ENCODE results near the gene KIF18A.
"Not testable (repeated sequence)": the region's sequence is repeated elsewhere in the genome, so short reads cannot be mapped to it uniquely, and the experiment has no call there.

KIF18A gene

DNA sequence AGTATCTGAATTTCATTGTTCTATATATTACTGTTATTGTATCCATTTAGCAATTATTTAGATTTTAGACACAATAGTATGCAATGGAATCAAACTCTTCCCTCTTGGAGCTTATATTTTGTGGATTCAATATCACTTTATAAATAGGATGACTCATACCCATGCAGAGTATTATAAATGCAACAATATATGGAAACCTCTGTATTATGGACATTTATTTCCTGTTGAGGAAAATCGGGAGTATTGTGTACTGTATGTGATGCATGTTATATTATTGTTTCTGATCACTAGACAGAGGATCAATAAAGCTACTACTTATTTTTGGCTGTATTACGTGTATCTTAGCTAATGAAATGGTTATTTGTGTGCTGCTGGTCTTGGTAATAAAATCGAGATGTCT lies 1.0 kb upstream of the KIF18A start:
- in situ Hi-C loops (cut with MboI; ENCODE audit: low pct_unique_long_range_greater_than_20kb, low sequenced_read_pairs), result no loop called here

DNA sequence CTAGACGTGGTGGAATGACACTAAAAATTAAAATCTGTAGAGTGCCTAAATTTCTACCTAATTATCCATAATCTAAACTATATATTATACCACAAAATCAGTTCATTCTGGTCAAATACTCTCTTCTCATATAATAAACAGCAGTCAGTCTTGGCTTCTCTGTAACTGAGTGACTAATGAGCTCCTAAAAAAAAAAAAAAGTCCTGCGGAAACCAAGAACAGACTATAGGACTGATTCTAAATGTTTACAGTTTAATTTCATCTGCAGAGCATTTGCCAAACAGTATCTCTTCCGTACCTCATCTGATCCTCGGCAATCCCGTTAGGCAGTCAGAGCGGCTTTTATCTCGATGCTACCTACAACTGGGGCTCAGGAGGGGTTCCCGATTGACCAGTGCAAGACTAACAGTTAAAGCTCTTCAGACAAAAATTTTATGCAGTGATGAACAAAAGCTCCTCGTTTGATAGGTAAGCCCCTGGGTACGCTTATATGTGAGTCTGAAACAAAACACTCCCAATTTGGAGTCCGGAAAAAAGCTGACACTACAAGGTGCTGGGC lies 686 bp downstream of the KIF18A start:
- in situ Hi-C loops (cut with MboI; ENCODE audit: low pct_unique_long_range_greater_than_20kb, low sequenced_read_pairs), result no loop called here
- DNase-seq, result no peak

More for the DNA sequence above, 1.0 kb upstream of the KIF18A start:
- no peak for DNase-seq

GRCh38 chr11:28106353-28107043 lies 1.5 kb downstream of the KIF18A start:
- peak; percentile 21 for DNase-seq
- in situ Hi-C loops (cut with MboI; ENCODE audit: low pct_unique_long_range_greater_than_20kb, low sequenced_read_pairs), result no loop called here

- no peak for DNase-seq
- in situ Hi-C loops (cut with MboI; ENCODE audit: low pct_unique_long_range_greater_than_20kb, low sequenced_read_pairs), result no loop called here
Measured at GRCh38 chr11:28105869-28106268, 2.1 kb downstream of the KIF18A start.

- no peak for DNase-seq
- in situ Hi-C loops (cut with MboI; ENCODE audit: low pct_unique_long_range_greater_than_20kb, low sequenced_read_pairs), result no loop called here
Measured at GRCh38 chr11:28104984-28105383, 3.0 kb downstream of the KIF18A start.

- no peak for DNase-seq
- in situ Hi-C loops (cut with MboI; ENCODE audit: low pct_unique_long_range_greater_than_20kb, low sequenced_read_pairs), result no loop called here
Measured at GRCh38 chr11:28104425-28104824, 3.5 kb downstream of the KIF18A start.

- DNase-seq; in situ Hi-C loops (cut with MboI; ENCODE audit: low pct_unique_long_range_greater_than_20kb, low sequenced_read_pairs): not testable (repeated sequence)
Measured at GRCh38 chr11:28102300-28102699, 5.7 kb downstream of the KIF18A start.

DNA sequence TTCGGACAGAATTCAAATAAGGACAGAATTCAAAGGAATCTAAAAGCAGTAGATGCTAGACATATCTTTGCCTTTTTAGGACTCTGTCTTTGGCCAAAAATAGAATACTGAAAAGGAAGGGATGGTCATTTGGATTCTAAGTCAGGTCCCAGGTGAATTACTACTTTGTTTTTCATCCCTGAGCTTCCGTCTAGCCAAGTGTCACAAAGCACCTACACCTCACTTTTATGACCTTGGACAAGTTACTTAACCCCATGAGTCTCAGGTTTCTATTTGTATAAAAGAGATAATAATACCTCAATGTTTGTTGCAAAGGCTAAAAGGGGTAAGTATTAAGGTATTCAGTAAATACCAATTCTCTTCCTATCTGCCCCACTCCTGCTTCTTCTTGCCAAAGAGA lies 7.3 kb downstream of the KIF18A start:
- DNase-seq, result no peak

DNA sequence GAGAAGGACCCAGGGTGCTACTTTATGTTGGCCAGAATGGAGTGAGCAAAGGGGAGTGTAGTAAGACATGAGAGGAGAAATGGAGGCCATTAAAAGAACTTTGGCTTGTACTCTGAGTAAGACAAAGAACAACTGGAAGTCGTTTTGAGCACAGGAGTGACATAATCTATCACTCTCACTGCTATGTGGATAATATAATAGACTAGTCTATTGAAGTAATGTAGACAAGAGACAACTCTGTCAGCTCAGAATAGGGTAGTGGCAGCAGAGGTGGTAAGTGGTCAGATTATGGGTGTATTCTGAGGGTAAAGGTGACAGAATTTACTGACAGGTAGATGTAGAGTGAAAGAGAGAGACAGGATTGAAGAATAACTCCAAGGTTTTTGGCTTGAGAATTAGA lies 8.2 kb downstream of the KIF18A start:
- no peak for DNase-seq
- in situ Hi-C loops (cut with MboI; ENCODE audit: low pct_unique_long_range_greater_than_20kb, low sequenced_read_pairs), result no loop called here

More for the DNA sequence above, 7.3 kb downstream of the KIF18A start:
- in situ Hi-C loops (cut with MboI; ENCODE audit: low pct_unique_long_range_greater_than_20kb, low sequenced_read_pairs), result no loop called here

DNA sequence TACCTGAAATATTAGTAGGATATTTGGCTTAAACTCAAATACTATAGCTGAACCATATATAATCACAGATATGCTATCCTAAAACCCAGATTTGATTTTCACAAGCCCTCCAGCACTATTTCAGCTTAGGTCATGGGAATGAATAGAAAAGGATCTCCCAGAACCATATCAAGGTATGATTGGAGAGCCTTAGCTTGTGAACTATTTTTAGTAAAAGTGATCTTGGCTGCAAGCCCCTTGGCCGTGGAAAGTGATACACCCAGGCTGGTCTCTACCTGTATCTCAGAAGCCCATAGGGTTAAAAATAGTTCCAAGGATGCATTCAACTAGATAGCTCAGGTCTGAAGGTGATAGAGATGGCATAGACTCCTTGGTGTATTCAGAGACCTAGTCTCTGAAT lies 9.7 kb downstream of the KIF18A start:
- no peak for DNase-seq
- in situ Hi-C loops (cut with MboI; ENCODE audit: low pct_unique_long_range_greater_than_20kb, low sequenced_read_pairs), result no loop called here

DNA sequence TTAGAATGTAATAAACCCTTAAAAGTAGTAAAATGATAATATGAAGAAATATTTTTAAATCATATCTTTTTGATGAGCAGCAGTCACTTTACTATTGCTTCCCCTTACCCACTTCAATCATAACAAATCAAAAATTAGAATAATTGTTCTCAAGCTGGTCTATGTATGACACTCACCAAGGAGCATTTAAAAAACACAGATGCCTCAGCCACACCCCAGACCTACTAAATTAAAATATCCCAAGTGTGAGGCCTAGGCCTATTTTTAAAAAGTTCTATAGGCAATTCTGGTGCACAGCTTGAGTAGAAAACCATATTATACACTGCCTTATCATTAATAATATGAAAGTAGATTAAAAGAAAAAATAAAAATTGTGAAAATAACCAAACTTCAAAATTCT lies 15.2 kb downstream of the KIF18A start:
- no peak for DNase-seq
- in situ Hi-C loops (cut with MboI; ENCODE audit: low pct_unique_long_range_greater_than_20kb, low sequenced_read_pairs), result no loop called here

DNA sequence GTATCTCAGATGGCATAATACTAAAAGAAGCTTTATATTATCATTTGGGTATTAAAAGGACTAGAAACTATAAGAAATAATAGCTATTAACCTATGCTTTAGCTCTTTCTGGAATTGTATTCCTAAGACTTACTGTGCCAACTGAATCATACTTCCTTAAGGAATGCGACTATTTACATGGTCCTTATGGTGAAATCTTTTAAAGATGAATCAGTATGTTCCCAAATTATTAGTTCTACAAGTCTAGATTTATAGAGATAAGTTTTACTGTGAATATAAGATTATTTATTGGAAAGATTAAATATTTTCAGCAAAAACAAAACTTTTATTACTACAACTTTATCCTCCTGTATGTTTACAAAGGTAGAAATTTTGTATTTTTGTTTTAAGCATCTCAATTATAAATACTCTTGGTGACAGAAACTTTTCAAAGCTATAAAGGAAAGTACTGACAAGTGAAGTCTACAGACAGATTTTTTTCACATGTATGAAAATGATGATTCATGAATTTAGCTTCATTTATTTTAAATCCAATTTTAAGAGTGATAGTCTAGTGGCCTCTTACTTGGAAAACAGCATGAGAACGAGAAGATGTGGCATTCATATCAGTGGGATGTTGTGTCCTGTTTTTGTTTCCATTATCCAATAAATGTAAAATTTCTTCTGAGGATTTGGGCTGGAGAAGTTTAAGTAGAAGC lies 17.8 kb downstream of the KIF18A start:
- DNase-seq, result no peak
- in situ Hi-C loops (cut with MboI; ENCODE audit: low pct_unique_long_range_greater_than_20kb, low sequenced_read_pairs), result no loop called here

- no peak for DNase-seq
Measured at GRCh38 chr11:28089378-28089777, 18.6 kb downstream of the KIF18A start.

DNA sequence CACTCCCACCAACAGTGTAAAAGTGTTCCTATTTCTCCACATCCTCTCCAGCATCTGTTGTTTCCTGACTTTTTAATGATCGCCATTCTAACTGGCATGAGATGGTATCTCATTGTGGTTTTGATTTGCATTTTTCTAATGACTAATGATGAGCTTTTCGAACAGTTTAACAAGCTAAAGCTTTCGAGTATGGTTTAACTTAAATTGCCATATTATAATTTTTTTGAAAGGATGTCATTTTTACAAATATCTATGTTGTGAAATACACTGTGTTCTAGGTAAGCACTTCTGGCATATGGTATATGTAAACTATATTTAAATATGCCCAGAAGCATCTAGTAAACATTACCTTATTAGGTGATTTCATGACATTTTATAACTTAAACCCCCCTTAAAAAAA lies 20.3 kb downstream of the KIF18A start:
- DNase-seq; in situ Hi-C loops (cut with MboI; ENCODE audit: low pct_unique_long_range_greater_than_20kb, low sequenced_read_pairs): not testable (repeated sequence)

More at GRCh38 chr11:28089378-28089777, 18.6 kb downstream of the KIF18A start:
- in situ Hi-C loops (cut with MboI; ENCODE audit: low pct_unique_long_range_greater_than_20kb, low sequenced_read_pairs), result no loop called here

DNA sequence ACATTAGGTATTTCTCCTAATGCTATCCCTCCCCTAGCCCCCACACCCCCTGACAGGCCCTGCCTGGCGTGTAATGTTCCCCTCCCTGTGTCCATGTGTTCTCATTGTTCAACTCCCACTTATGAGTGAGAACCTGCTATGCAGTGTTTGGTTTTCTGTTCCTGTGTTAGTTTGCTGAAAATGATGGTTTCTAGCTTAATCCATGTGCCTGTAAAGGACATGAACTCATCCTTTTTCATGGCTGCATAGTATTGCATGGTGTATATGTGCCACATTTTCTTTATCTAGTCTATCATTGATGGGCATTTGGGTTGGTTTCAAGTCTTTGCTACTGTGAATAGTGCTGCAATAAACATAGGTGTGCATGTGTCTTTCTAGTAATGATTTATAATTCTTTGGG lies 20.8 kb downstream of the KIF18A start:
- DNase-seq; in situ Hi-C loops (cut with MboI; ENCODE audit: low pct_unique_long_range_greater_than_20kb, low sequenced_read_pairs): not testable (repeated sequence)

GRCh38 chr11:28086569-28086968 lies 21.4 kb downstream of the KIF18A start:
- in situ Hi-C loops (cut with MboI; ENCODE audit: low pct_unique_long_range_greater_than_20kb, low sequenced_read_pairs), result no loop called here
- no peak for DNase-seq

- no peak for DNase-seq
- in situ Hi-C loops (cut with MboI; ENCODE audit: low pct_unique_long_range_greater_than_20kb, low sequenced_read_pairs), result no loop called here
Measured at GRCh38 chr11:28083118-28083517, 24.8 kb downstream of the KIF18A start.

GRCh38 chr11:28077521-28077920 lies 30.4 kb downstream of the KIF18A start:
- DNase-seq, result no peak
- in situ Hi-C loops (cut with MboI; ENCODE audit: low pct_unique_long_range_greater_than_20kb, low sequenced_read_pairs), result no loop called here

DNA sequence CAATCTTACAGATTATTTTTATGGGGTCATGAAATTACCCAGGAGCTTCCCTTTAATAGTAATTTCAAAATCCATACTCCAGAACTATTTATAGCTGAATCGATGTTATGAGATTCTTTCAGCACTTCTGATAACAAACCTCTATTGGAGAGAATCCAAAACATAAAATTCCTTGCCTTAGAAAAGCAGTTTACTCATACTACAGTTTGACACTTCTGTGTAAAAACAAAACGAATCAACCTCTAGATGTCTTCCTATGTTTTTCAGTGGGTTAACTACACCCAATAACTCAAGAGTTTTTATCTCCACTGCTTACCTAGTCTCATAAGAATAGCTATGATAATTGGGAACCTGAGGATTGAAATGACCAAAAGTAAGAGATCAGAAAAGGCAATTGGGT lies 35.6 kb downstream of the KIF18A start:
- in situ Hi-C loops (cut with MboI; ENCODE audit: low pct_unique_long_range_greater_than_20kb, low sequenced_read_pairs), result no loop called here
- DNase-seq, result no peak

DNA sequence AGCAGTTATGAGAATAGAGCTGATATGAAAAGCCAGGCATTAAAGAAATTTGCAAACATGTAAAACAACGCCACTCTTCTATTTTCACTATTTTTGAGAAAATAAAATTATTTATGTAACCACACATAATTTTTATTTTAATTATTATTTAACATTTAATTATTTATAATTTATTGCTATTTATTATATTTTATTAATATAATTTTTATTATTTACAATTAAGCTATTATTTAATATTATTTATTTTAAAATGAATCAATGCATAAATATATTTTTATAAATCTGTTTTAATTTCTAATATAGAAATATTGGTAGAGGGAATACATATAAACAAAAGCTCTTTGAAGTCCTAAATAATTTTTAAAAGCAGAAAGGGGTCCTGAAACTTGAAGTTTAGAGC lies 36.7 kb downstream of the KIF18A start:
- DNase-seq, result no peak
- in situ Hi-C loops (cut with MboI; ENCODE audit: low pct_unique_long_range_greater_than_20kb, low sequenced_read_pairs), result no loop called here

Data from KBM-7 (cell line).